Measurements from ENCODE around the gene KLHL12. TPM values are rescaled to one million over a fixed set of nuclear protein-coding genes. Genes with fewer than 3 reads are reported as not detected.

The KLHL12 gene
- total and polyA plus RNA-seq, 8 donors, result 26.6 to 40.0 (median 35.6) TPM

DNA sequence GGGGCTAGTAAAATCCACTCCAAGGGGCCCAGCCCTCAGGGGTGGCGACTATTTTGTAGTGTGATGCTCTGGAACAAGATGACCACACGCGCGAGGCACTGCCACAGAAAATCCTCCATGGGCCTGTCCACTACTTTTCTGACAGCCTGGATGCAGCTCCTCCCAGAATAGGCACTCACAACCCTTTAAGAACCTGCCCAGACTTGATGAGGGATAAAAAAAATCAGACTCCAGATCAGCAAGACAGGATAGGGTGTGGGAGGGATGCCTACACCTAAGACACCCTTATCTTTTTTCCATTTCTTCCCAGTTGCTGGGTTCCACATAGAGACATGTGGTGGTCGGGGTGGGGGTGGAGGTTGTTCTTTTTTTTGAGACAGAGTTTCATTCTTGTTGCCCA, 82.8 kb downstream of the KLHL12 start:
- no peaks in the 10 kb centered on the region for H3K27me3 ChIP-seq
- intact Hi-C loops (cut with DNase I), result no loop called here
- no peak for DNase-seq
- TF ChIP-seq, protein P1, sequence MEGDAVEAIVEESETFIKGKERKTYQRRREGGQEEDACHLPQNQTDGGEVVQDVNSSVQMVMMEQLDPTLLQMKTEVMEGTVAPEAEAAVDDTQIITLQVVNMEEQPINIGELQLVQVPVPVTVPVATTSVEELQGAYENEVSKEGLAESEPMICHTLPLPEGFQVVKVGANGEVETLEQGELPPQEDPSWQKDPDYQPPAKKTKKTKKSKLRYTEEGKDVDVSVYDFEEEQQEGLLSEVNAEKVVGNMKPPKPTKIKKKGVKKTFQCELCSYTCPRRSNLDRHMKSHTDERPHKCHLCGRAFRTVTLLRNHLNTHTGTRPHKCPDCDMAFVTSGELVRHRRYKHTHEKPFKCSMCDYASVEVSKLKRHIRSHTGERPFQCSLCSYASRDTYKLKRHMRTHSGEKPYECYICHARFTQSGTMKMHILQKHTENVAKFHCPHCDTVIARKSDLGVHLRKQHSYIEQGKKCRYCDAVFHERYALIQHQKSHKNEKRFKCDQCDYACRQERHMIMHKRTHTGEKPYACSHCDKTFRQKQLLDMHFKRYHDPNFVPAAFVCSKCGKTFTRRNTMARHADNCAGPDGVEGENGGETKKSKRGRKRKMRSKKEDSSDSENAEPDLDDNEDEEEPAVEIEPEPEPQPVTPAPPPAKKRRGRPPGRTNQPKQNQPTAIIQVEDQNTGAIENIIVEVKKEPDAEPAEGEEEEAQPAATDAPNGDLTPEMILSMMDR (IDR thresholded peaks at IDR 0.05), result no peak
- H3K4me3 ChIP-seq, result no peak overlapping the region
- H3K36me3 ChIP-seq, result no peaks in the 10 kb centered on the region
- ATAC-seq, result no peak
- no peaks in the 10 kb centered on the region for H3K9me3 ChIP-seq
- no peaks in the 10 kb centered on the region for H3K4me1 ChIP-seq
- H3K27ac ChIP-seq, result no peak overlapping the region

DNA sequence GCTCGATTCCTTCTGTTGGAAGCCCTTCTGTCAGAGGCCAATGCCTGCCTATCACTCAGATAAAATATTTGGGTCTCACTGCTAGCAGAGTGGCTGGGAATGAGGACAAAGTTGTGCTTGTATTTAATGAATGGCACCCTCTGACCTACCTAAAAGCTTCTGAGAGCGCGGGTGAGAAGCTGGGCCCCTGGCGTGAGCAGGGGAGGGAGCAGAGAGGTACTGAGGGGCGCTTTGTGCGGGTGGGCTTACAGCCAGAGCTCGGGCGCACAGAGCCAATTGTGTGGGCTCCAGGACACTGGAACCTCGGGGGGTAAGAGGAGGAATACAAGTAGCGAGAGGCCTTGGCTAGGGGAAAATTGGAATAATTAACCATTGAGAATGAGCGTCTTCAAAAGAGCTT, 84.0 kb downstream of the KLHL12 start:
- H3K36me3 ChIP-seq, result no peaks in the 10 kb centered on the region
- no peak overlapping the region for H3K4me3 ChIP-seq
- no peak overlapping the region for H3K27ac ChIP-seq
- no peaks in the 10 kb centered on the region for H3K27me3 ChIP-seq
- no peak for ATAC-seq
- no peak for DNase-seq
- no peaks in the 10 kb centered on the region for H3K4me1 ChIP-seq
- TF ChIP-seq, protein P1 (IDR thresholded peaks at IDR 0.05), result no peak
- no peaks in the 10 kb centered on the region for H3K9me3 ChIP-seq
- intact Hi-C loops (cut with DNase I), result no loop called here

Other genes starting within 250 kb of the KLHL12 start
- gene SYT2, start 216.8 kb downstream of the KLHL12 start, total RNA-seq, result 1 to 10 TPM in 1 of 2 donors, not detected in 1; 1.1 TPM
- 1 to 10 TPM; 2.3 to 5.4 (median 3.0) TPM for gene SYT2, start 216.8 kb downstream of the KLHL12 start, polyA plus RNA-seq (ENCODE audit: insufficient read length in 6 of 6)
- 10 to 100 TPM; 46.4 to 67.4 TPM for gene KDM5B, start 118.8 kb downstream of the KLHL12 start, total RNA-seq
- 100 to 1,000 TPM in 5 of 6 donors, 10 to 100 TPM in 1; 99.1 to 124 (median 108) TPM for gene KDM5B, start 118.8 kb downstream of the KLHL12 start, polyA plus RNA-seq (ENCODE audit: insufficient read length in 6 of 6)
- gene PCAT6, start 116.3 kb downstream of the KLHL12 start, total RNA-seq, result 1 to 10 TPM; 1.1 to 2.4 TPM
- gene PCAT6, start 116.3 kb downstream of the KLHL12 start, polyA plus RNA-seq (ENCODE audit: insufficient read length in 6 of 6), result 1 to 10 TPM; 1.2 to 3.8 (median 2.5) TPM
- gene RABIF, start 38.1 kb downstream of the KLHL12 start, total RNA-seq, result 10 to 100 TPM; 11.0 to 15.5 TPM
- 10 to 100 TPM in 1 of 6 donors, 1 to 10 TPM in 5; 8.1 to 10.3 (median 8.7) TPM for gene RABIF, start 38.1 kb downstream of the KLHL12 start, polyA plus RNA-seq (ENCODE audit: insufficient read length in 6 of 6)
- 100 to 1,000 TPM; 130 to 138 TPM for gene ADIPOR1, start 31.1 kb upstream of the KLHL12 start, total RNA-seq
- 10 to 100 TPM; 63.2 to 72.0 (median 65.8) TPM for gene ADIPOR1, start 31.1 kb upstream of the KLHL12 start, polyA plus RNA-seq (ENCODE audit: insufficient read length in 6 of 6)
- 10 to 100 TPM; 79.0 to 99.5 TPM for gene CYB5R1, start 40.0 kb upstream of the KLHL12 start, total RNA-seq
- gene CYB5R1, start 40.0 kb upstream of the KLHL12 start, polyA plus RNA-seq (ENCODE audit: insufficient read length in 6 of 6), result 10 to 100 TPM; 31.3 to 37.5 (median 34.4) TPM
- 10 to 100 TPM; 54.0 to 70.9 TPM for gene TMEM183A, start 80.1 kb upstream of the KLHL12 start, total RNA-seq
- gene TMEM183A, start 80.1 kb upstream of the KLHL12 start, polyA plus RNA-seq (ENCODE audit: insufficient read length in 6 of 6), result 10 to 100 TPM; 60.3 to 74.2 (median 68.8) TPM
- 1 to 10 TPM; 1.3 to 2.1 TPM for gene PPFIA4, start 99.3 kb upstream of the KLHL12 start, total RNA-seq
- 1 to 10 TPM; 2.6 to 5.1 (median 3.6) TPM for gene PPFIA4, start 99.3 kb upstream of the KLHL12 start, polyA plus RNA-seq (ENCODE audit: insufficient read length in 6 of 6)
- not detected for gene MYOG, start 158.8 kb upstream of the KLHL12 start, total RNA-seq
- under 1 TPM in 1 of 6 donors, not detected in 5; 0.13 TPM for gene MYOG, start 158.8 kb upstream of the KLHL12 start, polyA plus RNA-seq (ENCODE audit: insufficient read length in 6 of 6)
- gene ADORA1, start 200.5 kb upstream of the KLHL12 start, total RNA-seq, result 1 to 10 TPM; 1.6 to 5.5 TPM
- 10 to 100 TPM in 4 of 6 donors, 1 to 10 TPM in 2; 3.1 to 18.7 (median 14.0) TPM for gene ADORA1, start 200.5 kb upstream of the KLHL12 start, polyA plus RNA-seq (ENCODE audit: insufficient read length in 6 of 6)
- 1 to 10 TPM in 1 of 2 donors, under 1 TPM in 1; 0.55 to 1.3 TPM for gene MYBPH, start 248.6 kb upstream of the KLHL12 start, total RNA-seq
- gene MYBPH, start 248.6 kb upstream of the KLHL12 start, polyA plus RNA-seq (ENCODE audit: insufficient read length in 6 of 6), result under 1 TPM in 2 of 6 donors, not detected in 4; 0.07 to 0.13 TPM